ENCODE measurements around the gene MGAT5B.

DNA sequence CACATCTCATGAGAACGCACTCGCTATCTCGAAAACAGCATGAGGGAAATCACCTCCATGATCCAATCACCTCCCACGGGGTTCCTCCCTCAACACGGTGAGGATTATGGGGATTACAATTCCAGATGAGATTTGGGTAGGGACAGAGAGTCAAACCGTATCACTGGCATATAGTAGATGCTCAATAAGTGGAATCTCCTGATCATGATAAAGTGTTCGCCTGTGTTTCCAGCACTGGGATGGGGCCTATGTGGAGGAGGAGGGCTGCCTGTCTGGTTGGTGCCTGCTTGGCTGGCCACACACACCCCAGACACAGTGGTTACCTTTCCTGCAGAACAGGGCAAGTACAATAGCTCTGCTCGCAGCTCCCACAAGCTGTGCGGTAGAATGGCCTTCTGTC, 6.1 kb upstream of the MGAT5B start:
- TF ChIP-seq, protein P1, sequence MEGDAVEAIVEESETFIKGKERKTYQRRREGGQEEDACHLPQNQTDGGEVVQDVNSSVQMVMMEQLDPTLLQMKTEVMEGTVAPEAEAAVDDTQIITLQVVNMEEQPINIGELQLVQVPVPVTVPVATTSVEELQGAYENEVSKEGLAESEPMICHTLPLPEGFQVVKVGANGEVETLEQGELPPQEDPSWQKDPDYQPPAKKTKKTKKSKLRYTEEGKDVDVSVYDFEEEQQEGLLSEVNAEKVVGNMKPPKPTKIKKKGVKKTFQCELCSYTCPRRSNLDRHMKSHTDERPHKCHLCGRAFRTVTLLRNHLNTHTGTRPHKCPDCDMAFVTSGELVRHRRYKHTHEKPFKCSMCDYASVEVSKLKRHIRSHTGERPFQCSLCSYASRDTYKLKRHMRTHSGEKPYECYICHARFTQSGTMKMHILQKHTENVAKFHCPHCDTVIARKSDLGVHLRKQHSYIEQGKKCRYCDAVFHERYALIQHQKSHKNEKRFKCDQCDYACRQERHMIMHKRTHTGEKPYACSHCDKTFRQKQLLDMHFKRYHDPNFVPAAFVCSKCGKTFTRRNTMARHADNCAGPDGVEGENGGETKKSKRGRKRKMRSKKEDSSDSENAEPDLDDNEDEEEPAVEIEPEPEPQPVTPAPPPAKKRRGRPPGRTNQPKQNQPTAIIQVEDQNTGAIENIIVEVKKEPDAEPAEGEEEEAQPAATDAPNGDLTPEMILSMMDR (IDR thresholded peaks at IDR 0.05; ENCODE audit: low read length) = no peak
- TF ChIP-seq EZH2 (optimal IDR thresholded peaks at IDR 0.05; ENCODE audit: low read depth, low read length) = no peak
